NCI-H524 (cell line): ENCODE measurements around the gene MPHOSPH6.
"Not testable (repeated sequence)": the region's sequence is repeated elsewhere in the genome, so short reads cannot be mapped to it uniquely, and the experiment has no call there.

Source experiments
- DNase-seq, 2 experiments: peaks; one replicate each; lab custom pipeline; 2025; lab: John Stamatoyannopoulos, UW

Gene MPHOSPH6

GRCh38 chr16:82169861-82170845 lies at the start of gene MPHOSPH6:
Gene MPHOSPH6 (minus strand): TSS chr16:82170224. CDS start chr16:82170175, 49 bp downstream.
- DNase-seq = peak; percentile 86 to 89

- no peak for DNase-seq
These were observed 49.3 kb upstream of the MPHOSPH6 start for GRCh38 chr16:82219298-82219697.

- DNase-seq = not testable (repeated sequence)
These were observed 39.3 kb upstream of the MPHOSPH6 start for GRCh38 chr16:82209314-82209713.

- no peak for DNase-seq
These were observed 33.2 kb upstream of the MPHOSPH6 start for GRCh38 chr16:82203198-82203597.

- peak in 1 of 2 experiments; percentile 11 for DNase-seq
These were observed 31.9 kb upstream of the MPHOSPH6 start for GRCh38 chr16:82201926-82202325.

GRCh38 chr16:82201351-82201750 lies 31.3 kb upstream of the MPHOSPH6 start:
- DNase-seq = no peak

- no peak for DNase-seq
These were observed 29.2 kb upstream of the MPHOSPH6 start for GRCh38 chr16:82199209-82199608.

GRCh38 chr16:82197540-82198240 lies 27.7 kb upstream of the MPHOSPH6 start:
- no peak for DNase-seq

- DNase-seq = no peak
These were observed 26.0 kb upstream of the MPHOSPH6 start for GRCh38 chr16:82195917-82196494.

- DNase-seq = no peak
These were observed 24.1 kb upstream of the MPHOSPH6 start for GRCh38 chr16:82194086-82194485.

GRCh38 chr16:82192665-82193064 lies 22.6 kb upstream of the MPHOSPH6 start:
- DNase-seq = no peak

GRCh38 chr16:82190386-82190785 lies 20.4 kb upstream of the MPHOSPH6 start:
- no peak for DNase-seq

- DNase-seq = no peak
These were observed 17.8 kb upstream of the MPHOSPH6 start for GRCh38 chr16:82187829-82188228.

GRCh38 chr16:82185012-82185411 lies 15.0 kb upstream of the MPHOSPH6 start:
- peak in 1 of 2 experiments; percentile 65 for DNase-seq

- no peak for DNase-seq
These were observed 14.2 kb upstream of the MPHOSPH6 start for GRCh38 chr16:82184213-82184612.

- DNase-seq = no peak
These were observed 13.0 kb upstream of the MPHOSPH6 start for GRCh38 chr16:82183004-82183397.

GRCh38 chr16:82182266-82183003 lies 12.4 kb upstream of the MPHOSPH6 start:
- no peak for DNase-seq

GRCh38 chr16:82181461-82182185 lies 11.6 kb upstream of the MPHOSPH6 start:
- peak; percentile 81 to 93 for DNase-seq

GRCh38 chr16:82178352-82178751 lies 8.3 kb upstream of the MPHOSPH6 start:
- DNase-seq = peak in 1 of 2 experiments; percentile 16

- peak in 1 of 2 experiments; percentile 53 for DNase-seq
These were observed 7.5 kb upstream of the MPHOSPH6 start for GRCh38 chr16:82177555-82177954.

- no peak for DNase-seq
These were observed 6.2 kb upstream of the MPHOSPH6 start for GRCh38 chr16:82176204-82176603.
